LNCaP clone FGC (cell line): ENCODE results near the gene PSMC4.

ENCODE experiments used
- DNase-seq: peaks from one replicate; pipeline ENCODE4 v3.0.0-alpha.2; 2011; ENCODE audit warnings: low read depth
- H3K4me3 ChIP-seq: 2 replicates; pipeline ENCODE4 v1.5.1; 2011; ENCODE audit warnings: mild to moderate bottlenecking, low read depth, low read length, control low read depth
- CTCF ChIP-seq: IDR thresholded peaks from 2 replicates; pipeline ENCODE4 v1.5.1; 2012; ENCODE audit warnings: mild to moderate bottlenecking; ENCODE audit not compliant: control insufficient read depth, insufficient read depth; ENCODE audit errors: extremely low read depth

PSMC4 gene

GRCh38 chr19:39941615-39942365, 29.2 kb upstream of the PSMC4 start:
- H3K4me3 ChIP-seq = no peak overlapping the region
- TF ChIP-seq CTCF = no peak
- DNase-seq = peak; percentile 33

GRCh38 chr19:39942366-39942730, 28.6 kb upstream of the PSMC4 start:
- DNase-seq = no peak
- H3K4me3 ChIP-seq = no peak overlapping the region
- no peak for TF ChIP-seq CTCF

- no peak for DNase-seq
- no peak for TF ChIP-seq CTCF
- no peak overlapping the region for H3K4me3 ChIP-seq
Observed at GRCh38 chr19:39943586-39943985, 27.4 kb upstream of the PSMC4 start.

GRCh38 chr19:39946532-39946931, 24.4 kb upstream of the PSMC4 start:
- no peak for TF ChIP-seq CTCF
- DNase-seq = no peak
- no peak overlapping the region for H3K4me3 ChIP-seq

GRCh38 chr19:39949026-39949747, 21.8 kb upstream of the PSMC4 start:
- TF ChIP-seq CTCF = no peak
- no peak overlapping the region for H3K4me3 ChIP-seq

GRCh38 chr19:39951065-39951650, 19.8 kb upstream of the PSMC4 start:
- TF ChIP-seq CTCF = no peak
- no peak for DNase-seq
- no peak overlapping the region for H3K4me3 ChIP-seq

More at GRCh38 chr19:39949026-39949747, 21.8 kb upstream of the PSMC4 start:
- DNase-seq = no peak
